ENCODE data around the gene DOP1A. TPM values are rescaled to one million over a fixed set of nuclear protein-coding genes. Genes with fewer than 3 reads are reported as not detected.
A peak's percentile ranks its signal among the peaks of the same experiment; 100 is the strongest.

Gene DOP1A
- total RNA-seq (2012; rRNA removed) = 32.4 and 35.8 TPM in 2 replicates
- 4.2 and 6.0 TPM in 2 replicates for polyA plus RNA-seq (2012; rRNA removed)
- polyA plus RNA-seq (2012; cell fraction: cytosol; rRNA removed) = 0.56 and 0.82 TPM in 2 replicates
- 2.6 and 20.8 TPM in 2 replicates for polyA plus RNA-seq (2012; cell fraction: nucleus; rRNA removed; ENCODE audit: low replicate concordance)
- Bru-seq, nascent RNA = percentile 76 among the genes with signal in this experiment
- BruChase-seq, experiment 1, labeled RNA remaining after a 6-hour chase = percentile 71 among the genes with signal in this experiment
- BruChase-seq, experiment 2, labeled RNA remaining after a 2-hour chase = percentile 82 among the genes with signal in this experiment
- long read RNA-seq, partial matches to known transcripts = 3 of 6 reads
- long read RNA-seq, other reads (novel, unspliced or antisense) = 3 of 6 reads

DNA sequence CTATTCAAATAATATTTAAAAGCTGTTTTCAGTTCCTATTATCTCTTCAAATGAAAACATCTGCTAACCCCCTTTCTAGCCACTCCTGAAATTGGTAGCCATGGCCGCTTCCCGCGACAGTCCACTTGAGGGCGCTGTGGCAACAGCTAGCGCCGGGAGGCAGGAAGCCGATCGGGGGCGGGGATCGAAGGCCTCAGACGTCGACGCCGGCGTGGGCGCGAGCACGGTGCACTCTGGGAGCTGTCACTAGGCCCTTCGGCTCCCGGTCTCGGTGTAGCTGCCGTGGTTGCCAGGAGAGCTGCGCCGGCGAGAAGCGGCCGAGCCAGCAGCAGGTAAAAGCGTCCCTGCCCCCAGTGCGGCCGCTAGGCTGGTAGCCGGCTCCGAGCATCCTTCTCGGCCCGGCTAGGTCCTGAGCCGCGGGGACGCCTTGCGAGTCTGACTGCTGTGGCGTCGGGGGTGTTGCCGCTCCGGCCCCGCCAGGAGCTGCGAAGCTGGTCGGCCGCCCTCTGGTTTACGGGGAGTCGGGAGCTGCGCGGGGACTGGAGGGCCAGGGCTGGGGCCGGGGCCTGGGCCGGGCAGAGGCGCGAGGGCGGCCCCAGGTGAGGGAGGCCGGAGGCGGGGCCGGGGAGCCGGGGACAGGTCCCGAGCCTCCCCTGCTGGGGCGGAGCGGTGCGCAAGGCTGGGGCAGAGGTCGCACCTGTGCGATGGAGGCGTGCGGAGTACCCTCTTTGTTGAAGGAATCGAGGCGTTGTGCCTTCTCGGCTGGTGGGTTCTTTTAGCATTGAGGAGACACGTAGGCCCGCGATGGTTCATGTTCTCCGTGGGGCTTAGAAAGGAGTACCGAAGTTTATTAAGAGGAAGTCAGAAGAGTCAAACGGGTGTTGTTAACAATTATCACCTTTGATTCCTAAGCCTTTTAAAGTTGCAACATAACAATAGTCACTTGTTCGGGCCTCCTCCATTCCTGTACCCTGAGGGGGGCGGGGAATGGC lies at the start of gene DOP1A:
Gene DOP1A (plus strand): TSS at position 224 of the 992 bp plus-strand sequence. CDS start 29,307 bp downstream, outside the sequence.
- H2AFZ ChIP-seq (replicated peaks; ENCODE audit: low read length, poor library complexity) = peak within 1 kb of the TSS; percentile 98
- H4K5ac ChIP-seq (ENCODE audit: low read depth, low read length) = no peak within 1 kb of the TSS; the same call in 1 of the 2 replicates
- CTCF ChIA-PET = interaction anchor here (0.6 to 4.8 kb wide), 27 partner anchors 10 to 862 kb away, joined by 3 to 74 read pairs (median 4); partner anchors contain the start of gene PRSS35
- H4K91ac ChIP-seq (ENCODE audit: insufficient read depth, low read depth, low read length) = peak within 1 kb of the TSS; percentile 51
- peak within 1 kb of the TSS; percentile 54 for H3K56ac ChIP-seq (ENCODE audit: extremely low read depth, insufficient read depth, low read length)
- H2AK5ac ChIP-seq (ENCODE audit: low read depth, low read length) = 0 out of 2 replicates have a peak within 1 kb of the TSS, but pooled peaks have one; percentile 30
- H3K27me3 ChIP-seq (ENCODE audit: control insufficient read depth, insufficient read depth, low read length) = no peaks in the 10 kb centered on the region
- H4K20me1 ChIP-seq (ENCODE audit: insufficient read depth, low read length) = no peaks in the 10 kb centered on the region
- no peaks in the 10 kb centered on the region for H3K4me1 ChIP-seq (ENCODE audit: control insufficient read depth, insufficient read depth, low read length)
- peak within 1 kb of the TSS; percentile 95 for H3K9ac ChIP-seq (ENCODE audit: low read depth, low read length)
- dilution Hi-C loops (cut with HindIII; ENCODE audit: low sequenced_read_pairs, unreplicated experiment) = loop anchor here (25.0 kb wide), 1 partner anchor 445 kb away; the partner anchor contains the start of gene PRSS35
- H2BK120ac ChIP-seq (ENCODE audit: low read depth, low read length) = no peak within 1 kb of the TSS; the same call in 1 of the 2 replicates
- H3K4me2 ChIP-seq (ENCODE audit: low read depth, low read length) = peak within 1 kb of the TSS; percentile 92
- peaks cover 15 to 27% of the 10 kb centered on the region in 2 experiments; a peak in 3 of 4 replicates for H3K79me1 ChIP-seq (ENCODE audit: low read depth in 1 of 2, low read length in 2 of 2)
- BruUV-seq (replicated peaks) = no TSS peak
- H3K36me3 ChIP-seq (ENCODE audit: control insufficient read depth, insufficient read depth, low read length) = no peaks in the 10 kb centered on the region
- H4K8ac ChIP-seq (ENCODE audit: low read depth in 2 of 2, low read length in 2 of 2) = peak within 1 kb of the TSS in 1 of 2 experiments; percentile 61; a peak in 2 of 4 replicates
- H3K4ac ChIP-seq (ENCODE audit: low read depth, low read length) = peak within 1 kb of the TSS; percentile 62
- no peaks in the 10 kb centered on the region for H3K9me1 ChIP-seq (ENCODE audit: insufficient read depth, low read length)
- H3K9me3 ChIP-seq (ENCODE audit: control insufficient read depth, insufficient read depth, low read length) = no peaks in the 10 kb centered on the region
- H3K14ac ChIP-seq (replicated peaks; ENCODE audit: low read depth, low read length) = peak within 1 kb of the TSS; percentile 69
- in situ Hi-C loops (cut with MboI; ENCODE audit: low sequenced_read_pairs) = loop anchor here (5.0 to 25.0 kb wide), 3 partner anchors 130 to 705 kb away; partner anchors contain the start of gene TPBG
- H2BK15ac ChIP-seq (ENCODE audit: low read depth, low read length) = no peak within 1 kb of the TSS; the same call in 2 of the 3 replicates
- H3K23ac ChIP-seq (ENCODE audit: low read depth, low read length) = peak within 1 kb of the TSS; percentile 35
- DNase-seq (peak; percentile 91), ATAC-seq (ENCODE audit: low read depth) (peak; percentile 89)
- no peak within 1 kb of the TSS for H2BK20ac ChIP-seq (ENCODE audit: low read depth, low read length)
- POLR2A ChIA-PET (ENCODE audit: unreplicated experiment) = interaction anchor here (0.7 kb wide), 1 partner anchor 116 kb away, joined by 3 read pairs; no protein-coding TSS in a partner anchor
- H3K18ac ChIP-seq (ENCODE audit: low read depth, low read length) = no peak within 1 kb of the TSS
- WGBS, 2 experiments (ENCODE audit: extremely low coverage in 2 of 2, insufficient read length in 1 of 2) = 1% methylated on average over 16 of the region's 78 CpGs; no CpG with 5 or more reads in 1 of the 2 experiments
- peak within 1 kb of the TSS; percentile 62 for H3K27ac ChIP-seq (ENCODE audit: insufficient read depth, low read length)
- peak within 1 kb of the TSS; percentile 92 for H2AK9ac ChIP-seq (replicated peaks; ENCODE audit: low read depth, low read length, poor library complexity)
- H3K4me3 ChIP-seq (ENCODE audit: insufficient read depth, low read depth, low read length) = peak within 1 kb of the TSS; percentile 89
- intact Hi-C loops (cut with micrococcal nuclease) = loop anchor here (1.0 to 5.0 kb wide), 5 partner anchors 126 to 790 kb away; partner anchors contain the start of genes CYB5R4, PGM3 and RWDD2A
- peak within 1 kb of the TSS; percentile 61 for H2BK5ac ChIP-seq (ENCODE audit: low read depth, low read length, poor library complexity, severe bottlenecking)
- TF ChIP-seq NFE2L2 (IDR thresholded peaks at IDR 0.05; ENCODE audit: low read depth, low read length) (no peak), FOS (IDR thresholded peaks at IDR 0.05; ENCODE audit: low read depth, low read length) (no peak), USF2 (IDR thresholded peaks at IDR 0.05; ENCODE audit: low read depth, low read length) (no peak), CHD1 (IDR thresholded peaks at IDR 0.05; ENCODE audit: low read depth, low read length) (no peak), BHLHE40 (IDR thresholded peaks at IDR 0.05; ENCODE audit: low read depth, low read length) (no peak; the same call in 1 of the 2 replicates), RAD21 (IDR thresholded peaks at IDR 0.05; ENCODE audit: low read length) (peak; percentile 99), ELK1 (IDR thresholded peaks at IDR 0.05; ENCODE audit: borderline replicate concordance, low read depth, low read length) (no peak), RFX5 (IDR thresholded peaks at IDR 0.05; ENCODE audit: low read depth, low read length) (no peak)
- TF ChIP-seq, protein P1, sequence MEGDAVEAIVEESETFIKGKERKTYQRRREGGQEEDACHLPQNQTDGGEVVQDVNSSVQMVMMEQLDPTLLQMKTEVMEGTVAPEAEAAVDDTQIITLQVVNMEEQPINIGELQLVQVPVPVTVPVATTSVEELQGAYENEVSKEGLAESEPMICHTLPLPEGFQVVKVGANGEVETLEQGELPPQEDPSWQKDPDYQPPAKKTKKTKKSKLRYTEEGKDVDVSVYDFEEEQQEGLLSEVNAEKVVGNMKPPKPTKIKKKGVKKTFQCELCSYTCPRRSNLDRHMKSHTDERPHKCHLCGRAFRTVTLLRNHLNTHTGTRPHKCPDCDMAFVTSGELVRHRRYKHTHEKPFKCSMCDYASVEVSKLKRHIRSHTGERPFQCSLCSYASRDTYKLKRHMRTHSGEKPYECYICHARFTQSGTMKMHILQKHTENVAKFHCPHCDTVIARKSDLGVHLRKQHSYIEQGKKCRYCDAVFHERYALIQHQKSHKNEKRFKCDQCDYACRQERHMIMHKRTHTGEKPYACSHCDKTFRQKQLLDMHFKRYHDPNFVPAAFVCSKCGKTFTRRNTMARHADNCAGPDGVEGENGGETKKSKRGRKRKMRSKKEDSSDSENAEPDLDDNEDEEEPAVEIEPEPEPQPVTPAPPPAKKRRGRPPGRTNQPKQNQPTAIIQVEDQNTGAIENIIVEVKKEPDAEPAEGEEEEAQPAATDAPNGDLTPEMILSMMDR (conservative IDR thresholded peaks at IDR 0.05; ENCODE audit: low read depth, low read length) = peak; percentile 99

Measured in IMR-90 (cell line).